Stomach smooth muscle (tissue), 2 donors: ENCODE measurements around the gene GTF2F2.

Experiments
- H3K27ac ChIP-seq: one replicate; pipeline ENCODE4 v1.7.0; 2013; ENCODE audit warnings: mild to moderate bottlenecking, low read length, inconsistent platforms
- H3K27me3 ChIP-seq, 2 donors: one replicate each; pipeline ENCODE4 v1.7.0; 2013; ENCODE audit warnings: low read length in 2 of 2; ENCODE audit not compliant: insufficient read depth in 2 of 2, control insufficient read depth in 1 of 2
- H3K36me3 ChIP-seq, 2 donors: one replicate each; pipeline ENCODE4 v1.7.0; 2013; ENCODE audit warnings: low read length in 2 of 2; ENCODE audit not compliant: control insufficient read depth in 2 of 2, insufficient read depth in 2 of 2
- H3K4me1 ChIP-seq: one replicate; pipeline ENCODE4 v1.7.0; 2013; ENCODE audit warnings: low read length; ENCODE audit not compliant: control insufficient read depth, insufficient read depth
- H3K4me3 ChIP-seq, 2 donors: one replicate each; pipeline ENCODE4 v1.7.0; 2013; ENCODE audit warnings: low read length in 2 of 2
- H3K9ac ChIP-seq, 2 donors: one replicate each; pipeline ENCODE4 v1.7.0; 2013; ENCODE audit warnings: low read length in 2 of 2, mild to moderate bottlenecking in 1 of 2
- H3K9me3 ChIP-seq, 2 donors: one replicate each; pipeline ENCODE4 v1.7.0; 2013; ENCODE audit warnings: low read length in 2 of 2; ENCODE audit not compliant: control insufficient read depth in 2 of 2
- donor health status: healthy.
- donor health status: Pancreatic carcinoma.

GTF2F2 gene

GRCh38 chr13:45119991-45120864 is at the start of gene GTF2F2:
TSS of gene GTF2F2 (plus strand) at chr13:45120510. CDS start at chr13:45120656, 146 bp downstream.
- Histone ChIP-seq H3K9ac (peak within 1 kb of the TSS; percentile 85 to 91), H3K9me3 (no peaks in the 10 kb centered on the region), H3K4me1 (peaks cover 15% of the 10 kb centered on the region), H3K36me3 (no peaks in the 10 kb centered on the region), H3K27me3 (no peaks in the 10 kb centered on the region), H3K4me3 (peak within 1 kb of the TSS; percentile 89 to 98), H3K27ac (peak within 1 kb of the TSS; percentile 58)

GRCh38 chr13:45073809-45074208 is 46.5 kb upstream of the GTF2F2 start:
- no peaks in the 10 kb centered on the region for H3K27me3 ChIP-seq
- H3K4me3 ChIP-seq = no peak overlapping the region
- no peaks in the 10 kb centered on the region for H3K9me3 ChIP-seq
- H3K9ac ChIP-seq = no peak overlapping the region
- H3K27ac ChIP-seq = no peak overlapping the region
- no peaks in the 10 kb centered on the region for H3K36me3 ChIP-seq
- no peaks in the 10 kb centered on the region for H3K4me1 ChIP-seq

- Histone ChIP-seq H3K4me1 (no peaks in the 10 kb centered on the region), H3K36me3 (no peaks in the 10 kb centered on the region), H3K27ac (no peak overlapping the region), H3K9ac (no peak overlapping the region), H3K27me3 (no peaks in the 10 kb centered on the region), H3K9me3 (no peaks in the 10 kb centered on the region), H3K4me3 (no peak overlapping the region)
Observed at GRCh38 chr13:45074721-45075120, 45.6 kb upstream of the GTF2F2 start.

GRCh38 chr13:45078003-45078402 is 42.3 kb upstream of the GTF2F2 start:
- no peaks in the 10 kb centered on the region for H3K27me3 ChIP-seq
- H3K4me3 ChIP-seq = no peak overlapping the region
- H3K36me3 ChIP-seq = no peaks in the 10 kb centered on the region
- H3K9ac ChIP-seq = no peak overlapping the region
- H3K9me3 ChIP-seq = no peaks in the 10 kb centered on the region
- no peaks in the 10 kb centered on the region for H3K4me1 ChIP-seq
- no peak overlapping the region for H3K27ac ChIP-seq

- Histone ChIP-seq H3K36me3 (no peaks in the 10 kb centered on the region), H3K4me3 (no peak overlapping the region), H3K27ac (no peak overlapping the region), H3K4me1 (no peaks in the 10 kb centered on the region), H3K27me3 (no peaks in the 10 kb centered on the region), H3K9me3 (no peaks in the 10 kb centered on the region), H3K9ac (no peak overlapping the region)
Observed at GRCh38 chr13:45082964-45083363, 37.3 kb upstream of the GTF2F2 start.

- Histone ChIP-seq H3K27me3 (no peaks in the 10 kb centered on the region), H3K36me3 (no peaks in the 10 kb centered on the region), H3K4me1 (no peaks in the 10 kb centered on the region), H3K27ac (no peak overlapping the region), H3K4me3 (no peak overlapping the region), H3K9ac (no peak overlapping the region), H3K9me3 (no peaks in the 10 kb centered on the region)
Observed at GRCh38 chr13:45084515-45084914, 35.8 kb upstream of the GTF2F2 start.

GRCh38 chr13:45086484-45086883 is 33.8 kb upstream of the GTF2F2 start:
- Histone ChIP-seq H3K27ac (no peak overlapping the region), H3K9ac (no peak overlapping the region), H3K4me1 (no peaks in the 10 kb centered on the region)

GRCh38 chr13:45092663-45093062 is 27.6 kb upstream of the GTF2F2 start:
- Histone ChIP-seq H3K36me3 (no peaks in the 10 kb centered on the region), H3K27me3 (no peaks in the 10 kb centered on the region), H3K9ac (no peak overlapping the region), H3K27ac (no peak overlapping the region), H3K9me3 (no peaks in the 10 kb centered on the region), H3K4me3 (no peak overlapping the region), H3K4me1 (no peaks in the 10 kb centered on the region)

More at GRCh38 chr13:45086484-45086883, 33.8 kb upstream of the GTF2F2 start:
- no peaks in the 10 kb centered on the region for H3K36me3 ChIP-seq
- no peaks in the 10 kb centered on the region for H3K9me3 ChIP-seq
- H3K27me3 ChIP-seq = no peaks in the 10 kb centered on the region
- H3K4me3 ChIP-seq = no peak overlapping the region

GRCh38 chr13:45100573-45101262 is 19.6 kb upstream of the GTF2F2 start:
- H3K9ac ChIP-seq = no peak overlapping the region
- H3K9me3 ChIP-seq = no peaks in the 10 kb centered on the region
- H3K27me3 ChIP-seq = no peaks in the 10 kb centered on the region
- no peaks in the 10 kb centered on the region for H3K4me1 ChIP-seq
- H3K27ac ChIP-seq = no peak overlapping the region
- no peaks in the 10 kb centered on the region for H3K36me3 ChIP-seq
- H3K4me3 ChIP-seq = no peak overlapping the region

GRCh38 chr13:45101327-45102018 is 18.8 kb upstream of the GTF2F2 start:
- Histone ChIP-seq H3K27ac (no peak overlapping the region), H3K4me1 (no peaks in the 10 kb centered on the region), H3K4me3 (no peak overlapping the region), H3K9ac (no peak overlapping the region), H3K27me3 (peaks cover 0 to 3% of the 10 kb centered on the region in 2 donors), H3K9me3 (no peaks in the 10 kb centered on the region), H3K36me3 (no peaks in the 10 kb centered on the region)
